Activated T-cell treated with anti-CD3 and anti-CD28 coated beads for 48 hours (primary cell): ENCODE results near the gene MAP3K14.
A peak's percentile ranks its signal among the peaks of the same experiment; 100 is the strongest.
"Not testable (repeated sequence)": the region's sequence is repeated elsewhere in the genome, so short reads cannot be mapped to it uniquely, and the experiment has no call there.

Experiments used
- DNase-seq: peaks from one replicate; pipeline ENCODE4 v3.0.0-alpha.2; 2020; ENCODE audit warnings: low read depth

The MAP3K14 gene

GRCh38 chr17:45315648-45316433 lies 979 bp downstream of the MAP3K14 start:
- no peak for DNase-seq

DNA sequence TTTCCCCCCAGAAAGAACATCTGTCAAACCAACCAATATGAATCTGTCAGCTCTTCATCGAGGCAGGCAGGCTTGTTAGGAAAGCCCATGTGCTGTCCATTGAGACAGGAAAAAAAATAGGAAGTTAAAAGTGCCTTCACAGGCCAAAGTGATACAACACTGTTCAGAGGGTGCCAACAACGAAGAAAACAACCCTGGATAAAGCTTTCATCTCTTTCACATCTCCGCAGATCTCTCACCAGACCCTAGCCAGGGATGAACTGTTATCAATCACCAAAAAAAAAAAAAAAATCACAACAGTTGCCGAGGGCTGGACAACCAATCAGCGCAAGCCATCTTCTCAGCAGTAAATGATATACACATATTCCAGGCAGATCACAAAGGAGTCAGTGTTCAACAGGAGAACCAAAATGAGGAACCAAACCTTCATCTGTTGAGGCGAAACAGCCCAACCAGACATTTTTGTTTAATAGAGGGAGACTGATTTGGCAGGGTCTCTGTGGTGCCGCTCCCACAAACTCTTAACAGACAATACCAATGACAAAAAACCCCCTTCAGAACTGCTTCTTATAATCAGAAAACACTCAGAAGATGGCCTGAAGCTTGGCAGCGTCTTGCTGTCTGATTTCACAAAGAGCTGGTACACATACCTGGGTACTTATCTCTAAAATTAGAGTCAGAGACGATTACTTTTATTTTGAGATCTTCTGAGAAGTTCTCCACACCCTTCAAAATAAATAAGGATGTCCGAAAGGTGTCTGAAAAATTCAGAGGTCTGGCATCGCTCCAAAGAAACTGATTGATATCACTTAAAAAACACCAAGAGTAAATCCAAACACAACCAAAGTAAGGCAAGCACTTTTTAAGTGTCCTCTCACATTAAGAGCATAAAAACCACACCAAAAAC lies 1.8 kb downstream of the MAP3K14 start:
- no peak for DNase-seq

DNA sequence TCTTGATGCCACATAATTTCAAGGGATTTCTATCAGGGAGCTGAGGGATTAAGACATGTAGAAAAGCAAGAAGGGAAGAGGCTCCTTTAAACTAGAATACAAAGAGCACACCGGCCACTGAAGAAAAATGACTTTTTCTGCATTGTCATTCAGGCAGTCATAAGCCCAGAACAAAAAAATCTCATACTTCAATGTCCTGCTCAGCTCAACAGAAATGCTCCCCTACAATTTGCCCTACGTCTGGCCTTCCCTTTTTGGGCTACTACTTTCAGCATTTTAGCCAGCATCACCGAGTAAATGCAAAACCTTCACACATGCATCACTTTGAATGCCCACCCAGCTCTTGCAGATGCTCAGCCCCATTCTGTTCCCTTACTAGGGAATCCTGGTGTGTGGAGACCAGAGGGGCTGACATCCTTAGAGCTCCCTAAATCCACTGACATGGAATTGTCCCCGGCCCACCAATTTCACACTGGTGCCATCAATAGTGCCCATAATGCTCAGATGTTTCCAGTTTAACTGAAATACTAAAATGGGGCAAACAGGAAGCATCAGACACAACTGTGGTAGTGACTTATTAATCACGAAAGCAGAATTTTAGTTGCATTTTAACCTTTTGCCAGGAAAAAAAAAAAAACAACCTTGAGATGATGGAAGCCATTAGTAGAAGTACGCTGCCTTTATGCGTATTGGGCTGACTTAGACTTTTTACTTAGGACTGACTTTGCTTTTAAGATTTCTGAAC lies 2.7 kb downstream of the MAP3K14 start:
- no peak for DNase-seq

DNA sequence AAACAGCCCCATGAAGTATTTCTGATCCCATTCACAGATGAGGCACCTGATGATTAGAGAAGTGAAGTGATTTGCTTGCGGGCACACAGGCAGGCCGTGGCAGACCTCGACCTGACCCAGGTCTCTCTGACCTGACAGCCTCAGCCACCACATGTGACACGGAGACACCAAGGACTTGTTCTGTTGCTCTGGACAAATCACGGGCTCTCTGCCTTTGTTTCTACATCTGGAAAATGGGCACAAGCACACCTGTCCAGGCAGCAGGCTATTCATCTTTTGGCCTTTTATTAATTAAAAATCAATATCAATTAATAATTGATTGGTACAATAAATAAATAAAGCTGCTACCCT lies 3.4 kb downstream of the MAP3K14 start:
- no peak for DNase-seq

GRCh38 chr17:45312477-45313420 lies 4.1 kb downstream of the MAP3K14 start:
- DNase-seq = no peak

DNA sequence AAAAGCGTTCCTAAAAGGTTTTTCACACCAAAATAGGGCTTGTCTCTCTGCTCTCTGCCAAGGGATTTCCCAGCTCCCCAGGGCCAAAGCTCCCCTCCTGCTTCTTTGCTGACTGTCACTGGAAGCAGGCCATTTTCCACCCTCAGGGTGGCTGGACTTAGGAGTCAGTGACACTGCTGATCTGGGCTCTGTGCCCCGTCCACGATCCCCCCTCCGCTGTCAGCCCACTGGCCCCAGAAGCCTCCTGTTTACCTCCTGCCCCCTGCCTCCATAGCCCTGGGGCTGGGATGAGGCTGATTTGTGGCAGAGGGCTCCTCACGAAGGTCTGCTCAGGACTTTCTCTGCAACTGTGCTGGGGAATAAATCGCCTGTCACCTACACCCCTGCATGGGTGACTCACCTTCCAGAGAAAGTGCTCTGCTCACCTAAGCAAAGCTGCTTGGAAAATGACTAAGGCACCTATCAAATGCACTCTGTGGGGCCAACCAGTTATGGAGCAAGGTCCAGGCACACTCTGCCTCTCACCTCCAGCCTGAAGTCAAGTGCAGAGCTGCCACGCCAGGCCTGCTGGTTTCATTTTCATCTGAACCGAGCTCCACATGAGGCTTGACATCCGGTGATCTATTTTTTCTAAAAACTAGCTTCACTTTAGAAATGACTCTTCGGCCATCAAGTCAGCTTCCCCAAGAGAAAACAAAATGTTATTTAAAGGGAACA lies 4.9 kb downstream of the MAP3K14 start:
- peak; percentile 81 for DNase-seq

- DNase-seq = no peak
These were observed 5.4 kb downstream of the MAP3K14 start for GRCh38 chr17:45311401-45311759.

DNA sequence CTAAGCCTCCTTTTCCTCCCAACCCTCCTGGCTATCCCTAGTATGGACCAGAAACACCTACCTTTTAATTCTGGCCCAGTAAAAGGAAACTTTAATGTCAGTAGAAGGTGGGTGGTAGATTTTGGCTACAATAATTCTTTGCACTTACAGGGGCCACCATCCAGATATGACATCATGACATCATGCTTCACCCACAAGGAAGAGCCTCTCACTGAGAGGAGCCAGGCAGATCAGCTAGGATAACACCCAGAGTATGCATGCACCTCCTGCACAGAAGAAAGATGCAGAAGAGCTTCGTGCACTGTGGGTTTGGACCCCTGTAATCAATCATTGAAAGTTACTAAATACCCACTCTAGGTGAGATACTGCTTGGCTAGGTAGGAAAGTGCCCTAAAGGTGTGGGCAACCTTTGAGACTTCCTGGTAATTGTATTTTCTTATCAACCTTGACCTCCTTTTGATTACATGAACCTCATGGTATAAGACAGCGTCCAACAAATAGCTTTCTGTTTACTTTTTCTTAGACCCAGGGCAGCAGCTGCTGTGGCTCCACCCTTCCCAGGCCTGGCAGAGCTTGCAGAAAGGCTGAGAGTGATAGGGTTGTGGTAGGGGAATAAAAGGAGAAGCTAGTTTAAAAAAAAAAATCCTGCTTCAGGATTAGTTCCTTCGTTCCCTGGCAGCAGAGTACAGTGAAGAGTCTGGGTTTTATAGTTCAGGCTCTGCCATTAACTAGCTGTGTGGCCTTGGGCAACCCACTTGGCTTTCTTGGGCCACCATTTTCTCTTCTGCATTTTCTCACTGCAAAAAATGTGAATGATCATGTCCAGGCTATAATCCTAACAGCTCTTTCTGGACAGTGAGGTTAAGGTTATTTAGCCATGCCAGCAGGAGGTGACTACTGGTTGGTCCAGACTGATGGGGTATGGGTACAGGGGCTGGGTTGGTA lies 6.2 kb downstream of the MAP3K14 start:
- DNase-seq = no peak

- no peak for DNase-seq
These were observed 7.4 kb downstream of the MAP3K14 start for GRCh38 chr17:45309400-45309799.

DNA sequence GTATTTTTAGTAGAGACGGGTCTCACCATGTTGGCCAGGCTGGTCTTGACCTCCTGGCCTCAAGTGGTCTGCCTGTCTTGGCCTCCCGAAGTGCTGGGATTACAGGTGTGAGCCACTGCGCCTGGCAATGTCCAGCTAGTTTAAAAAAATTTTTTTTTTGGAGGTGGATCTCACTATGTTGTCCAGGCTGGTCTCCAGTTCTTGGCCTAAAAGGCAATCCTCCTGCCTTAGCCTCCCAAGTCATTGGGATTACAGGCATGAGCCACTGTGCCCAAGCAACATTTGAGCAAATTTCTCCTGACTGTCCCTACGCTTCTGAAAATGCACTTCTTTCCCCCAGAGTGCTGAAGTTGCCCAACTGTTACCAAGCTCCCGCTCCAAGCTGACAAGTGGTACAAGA lies 8.0 kb downstream of the MAP3K14 start:
- no peak for DNase-seq

- no peak for DNase-seq
These were observed 8.8 kb downstream of the MAP3K14 start for GRCh38 chr17:45308016-45308365.

DNA sequence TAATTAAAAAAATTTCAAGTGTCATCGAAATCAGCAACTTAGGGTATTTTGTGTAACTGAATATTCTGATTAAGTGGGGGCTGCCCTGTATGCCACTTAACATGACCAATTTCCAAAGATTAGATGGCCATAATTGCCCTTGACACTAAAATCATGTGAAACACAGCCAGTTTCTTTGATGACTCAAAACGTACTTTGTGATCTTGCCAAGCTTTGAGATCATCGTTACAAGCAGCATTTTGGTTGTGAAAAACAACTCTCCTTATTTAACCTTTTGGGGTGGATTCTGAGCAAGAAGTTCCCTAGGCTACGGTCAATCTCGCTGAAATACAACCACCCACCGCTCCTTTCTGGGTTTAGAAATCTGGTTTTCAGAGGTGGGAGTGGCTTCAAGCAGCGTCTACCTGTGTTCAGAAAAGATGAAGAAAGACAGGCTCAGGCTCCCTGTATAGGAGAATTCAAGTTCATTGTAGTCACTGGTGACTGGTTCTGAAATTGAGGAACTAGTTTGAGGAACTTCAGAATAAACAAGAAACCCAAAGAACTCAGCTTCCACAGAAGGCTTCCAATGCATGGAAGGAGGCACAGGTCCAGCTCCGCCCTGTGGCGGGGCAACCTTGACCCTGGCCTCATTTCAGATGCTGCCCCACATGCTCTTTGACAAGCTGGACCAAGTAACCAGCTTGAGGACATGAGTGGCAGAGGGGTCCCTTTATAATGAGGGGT lies 9.4 kb downstream of the MAP3K14 start:
- DNase-seq = no peak

- DNase-seq = no peak
These were observed 10.2 kb downstream of the MAP3K14 start for GRCh38 chr17:45306623-45307022.

- DNase-seq = no peak
These were observed 10.7 kb downstream of the MAP3K14 start for GRCh38 chr17:45306094-45306493.

DNA sequence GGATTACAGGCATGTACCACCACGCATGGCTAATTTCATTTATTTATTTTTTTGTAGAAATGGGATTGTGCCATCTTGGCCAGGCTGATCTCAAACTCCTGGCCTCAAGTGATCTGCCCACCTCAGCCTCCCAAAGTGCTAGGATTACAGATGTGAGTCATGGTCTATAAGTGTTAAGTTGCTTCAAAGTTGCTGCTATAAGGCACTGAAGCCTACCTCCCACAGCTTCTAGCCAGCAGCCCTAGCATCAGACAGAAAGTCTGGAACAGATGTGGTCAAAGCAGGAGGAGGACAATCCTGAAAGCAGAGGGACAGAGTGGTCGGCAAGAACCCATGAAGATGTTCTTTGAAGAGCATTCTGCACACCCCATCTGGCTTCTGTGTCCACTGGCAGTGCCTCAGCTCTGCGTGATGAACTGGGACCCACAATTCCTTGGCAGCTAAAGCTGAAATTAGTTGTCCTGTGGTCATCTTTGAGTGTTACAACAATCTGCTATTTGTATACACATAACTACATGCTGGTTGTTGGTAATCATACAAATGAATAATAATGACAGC lies 11.2 kb downstream of the MAP3K14 start:
- DNase-seq = no peak

DNA sequence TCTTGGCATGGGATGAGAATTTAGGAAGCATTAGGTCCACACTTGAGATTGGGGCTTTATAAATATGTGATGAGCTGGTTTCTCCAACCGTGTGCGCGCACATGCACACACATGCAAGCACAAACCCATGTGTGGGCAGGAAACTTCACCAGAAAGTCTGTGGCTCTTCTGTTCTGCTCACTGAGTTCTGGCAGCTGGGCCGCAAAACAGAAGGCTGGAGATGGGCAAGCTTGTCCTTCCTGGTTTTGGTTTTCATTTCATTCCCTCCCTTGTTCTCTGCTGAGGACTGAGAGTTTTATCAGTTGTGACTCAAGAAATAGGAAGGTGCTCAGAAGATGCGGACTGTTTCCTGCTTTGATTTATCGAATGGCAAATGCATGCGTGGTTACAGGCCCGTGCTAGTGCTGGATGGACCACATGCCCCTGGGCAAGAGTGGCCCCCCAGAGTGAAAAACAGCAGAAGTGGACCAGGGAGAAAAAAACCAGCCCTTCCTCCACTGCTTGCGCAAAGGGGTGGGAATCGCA lies 14.1 kb downstream of the MAP3K14 start:
- DNase-seq = no peak

- DNase-seq = not testable (repeated sequence)
These were observed 14.6 kb downstream of the MAP3K14 start for GRCh38 chr17:45302220-45302619.

DNA sequence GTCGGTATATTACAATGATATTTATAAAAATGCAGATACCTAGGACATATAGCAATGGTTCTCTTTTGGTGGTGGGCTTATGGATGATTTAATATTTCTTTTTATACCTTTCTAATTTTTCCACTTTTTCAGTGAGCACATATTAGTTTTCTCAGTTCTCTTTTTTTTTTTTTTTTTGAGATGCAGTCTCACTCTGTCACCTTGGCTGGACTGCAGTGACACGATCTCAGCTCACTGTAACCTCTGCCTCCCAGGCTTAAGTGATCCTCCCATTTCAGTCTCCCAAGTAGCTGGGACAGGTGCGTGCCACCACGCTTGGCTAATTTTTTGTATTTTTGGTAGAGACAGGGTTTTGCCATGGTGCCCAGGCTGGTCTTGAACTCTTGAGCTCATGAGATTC lies 15.1 kb downstream of the MAP3K14 start:
- DNase-seq = no peak
